Astrocyte of the cerebellum (primary cell): ENCODE results near the gene PCCA.

Experiments used
- DNase-seq: peaks from one replicate; pipeline ENCODE4 v3.0.0-alpha.2; 2011; ENCODE audit warnings: low read depth
- H3K4me3 ChIP-seq: 2 replicates; pipeline ENCODE4 v1.5.1; 2011; ENCODE audit warnings: mild to moderate bottlenecking, low read depth, low read length, moderate library complexity
- in situ Hi-C: cut with HindIII; loops from 2 replicates; pipeline ENCODE4 v1.10.0; 2017; ENCODE audit warnings: low sequenced_read_pairs
- TF ChIP-seq, protein P1 (sequence below): IDR thresholded peaks from 2 replicates; pipeline ENCODE4 v1.5.1; 2012; ENCODE audit warnings: low read length, low read depth, moderate library complexity, mild to moderate bottlenecking; ENCODE audit errors: missing control alignments

The PCCA gene

GRCh38 chr13:100443278-100443997, 354.5 kb downstream of the PCCA start:
- no peak for DNase-seq
- TF ChIP-seq, protein P1, sequence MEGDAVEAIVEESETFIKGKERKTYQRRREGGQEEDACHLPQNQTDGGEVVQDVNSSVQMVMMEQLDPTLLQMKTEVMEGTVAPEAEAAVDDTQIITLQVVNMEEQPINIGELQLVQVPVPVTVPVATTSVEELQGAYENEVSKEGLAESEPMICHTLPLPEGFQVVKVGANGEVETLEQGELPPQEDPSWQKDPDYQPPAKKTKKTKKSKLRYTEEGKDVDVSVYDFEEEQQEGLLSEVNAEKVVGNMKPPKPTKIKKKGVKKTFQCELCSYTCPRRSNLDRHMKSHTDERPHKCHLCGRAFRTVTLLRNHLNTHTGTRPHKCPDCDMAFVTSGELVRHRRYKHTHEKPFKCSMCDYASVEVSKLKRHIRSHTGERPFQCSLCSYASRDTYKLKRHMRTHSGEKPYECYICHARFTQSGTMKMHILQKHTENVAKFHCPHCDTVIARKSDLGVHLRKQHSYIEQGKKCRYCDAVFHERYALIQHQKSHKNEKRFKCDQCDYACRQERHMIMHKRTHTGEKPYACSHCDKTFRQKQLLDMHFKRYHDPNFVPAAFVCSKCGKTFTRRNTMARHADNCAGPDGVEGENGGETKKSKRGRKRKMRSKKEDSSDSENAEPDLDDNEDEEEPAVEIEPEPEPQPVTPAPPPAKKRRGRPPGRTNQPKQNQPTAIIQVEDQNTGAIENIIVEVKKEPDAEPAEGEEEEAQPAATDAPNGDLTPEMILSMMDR = no peak
- in situ Hi-C loops = no loop called here
- H3K4me3 ChIP-seq = no peak overlapping the region

GRCh38 chr13:100443998-100444328, 355.1 kb downstream of the PCCA start:
- in situ Hi-C loops = no loop called here
- no peak for DNase-seq
- H3K4me3 ChIP-seq = no peak overlapping the region
- TF ChIP-seq, protein P1 = no peak

DNA sequence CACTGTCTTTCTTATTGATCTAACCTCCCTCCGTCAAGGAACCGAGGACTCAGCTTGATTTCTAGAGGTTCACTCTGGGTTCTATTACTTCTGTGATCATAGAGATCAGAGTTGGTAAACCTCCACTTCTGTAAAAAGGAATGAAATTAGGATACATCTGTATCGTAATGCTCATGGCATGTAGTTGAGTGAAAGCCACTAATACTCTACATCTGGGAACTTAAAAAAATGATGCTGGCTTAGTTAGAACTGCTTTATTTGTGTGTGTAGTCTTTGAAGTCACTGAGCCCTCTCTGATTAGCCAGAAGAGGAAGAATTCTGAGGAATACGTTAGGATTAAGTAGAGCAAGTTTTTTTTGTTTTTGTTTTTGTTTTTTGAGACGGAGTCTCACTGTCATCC, 358.9 kb downstream of the PCCA start:
- no peak for DNase-seq
- TF ChIP-seq, protein P1 = no peak
- H3K4me3 ChIP-seq = no peak overlapping the region
- in situ Hi-C loops = no loop called here

GRCh38 chr13:100451923-100452322, 363.0 kb downstream of the PCCA start:
- no peak for DNase-seq
- no peak overlapping the region for H3K4me3 ChIP-seq
- in situ Hi-C loops = no loop called here
- TF ChIP-seq, protein P1 = no peak

DNA sequence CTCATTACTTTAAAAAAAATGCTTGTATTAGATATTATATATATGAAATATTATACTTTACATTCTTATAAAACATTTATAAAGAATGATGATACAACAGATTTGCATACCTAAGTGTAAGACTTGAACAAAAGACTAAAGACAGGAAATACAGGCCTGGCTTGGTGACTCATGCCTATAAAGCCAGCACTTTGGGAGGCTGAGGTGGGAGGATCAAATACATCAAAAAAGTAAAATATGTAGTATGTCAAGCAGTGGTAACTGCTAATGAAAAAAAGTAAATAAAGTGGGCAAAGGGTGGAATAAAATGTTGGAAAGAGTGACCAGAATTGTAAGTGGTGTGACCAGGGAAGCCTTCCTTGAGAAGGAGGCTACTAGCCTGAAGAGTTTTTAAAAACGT, 366.0 kb downstream of the PCCA start:
- TF ChIP-seq, protein P1 = no peak
- in situ Hi-C loops = no loop called here
- no peak overlapping the region for H3K4me3 ChIP-seq
- peak; percentile 50 for DNase-seq

DNA sequence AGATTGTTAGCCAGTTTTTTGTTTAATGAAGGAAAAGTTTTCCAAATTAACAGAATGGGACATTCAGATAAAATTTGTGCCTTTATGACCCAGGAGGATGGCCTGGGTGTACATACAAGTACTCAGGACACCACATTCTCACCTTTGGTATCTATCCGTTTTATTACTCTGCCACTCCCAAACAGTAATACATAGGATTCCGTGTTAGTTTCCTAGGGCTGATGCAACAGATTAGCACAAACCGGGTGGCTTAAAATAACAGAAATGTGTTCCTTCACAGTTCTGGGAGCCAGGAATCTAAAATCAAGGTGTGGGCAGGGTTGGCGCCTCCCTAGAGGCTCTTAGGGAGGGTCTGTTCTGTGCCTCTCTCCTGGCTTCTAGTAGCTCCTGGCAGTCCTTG, 369.8 kb downstream of the PCCA start:
- DNase-seq = no peak
- H3K4me3 ChIP-seq = no peak overlapping the region
- TF ChIP-seq, protein P1 = no peak
- in situ Hi-C loops = no loop called here
